HPDE6-E6E7 (cell line): ENCODE measurements around the gene ATP8A1.

ENCODE experiments used
- DNase-seq: peaks from one replicate; pipeline ENCODE4 v3.0.0; 2011; ENCODE audit warnings: missing footprints; ENCODE audit errors: extremely low spot score

ATP8A1 gene

DNA sequence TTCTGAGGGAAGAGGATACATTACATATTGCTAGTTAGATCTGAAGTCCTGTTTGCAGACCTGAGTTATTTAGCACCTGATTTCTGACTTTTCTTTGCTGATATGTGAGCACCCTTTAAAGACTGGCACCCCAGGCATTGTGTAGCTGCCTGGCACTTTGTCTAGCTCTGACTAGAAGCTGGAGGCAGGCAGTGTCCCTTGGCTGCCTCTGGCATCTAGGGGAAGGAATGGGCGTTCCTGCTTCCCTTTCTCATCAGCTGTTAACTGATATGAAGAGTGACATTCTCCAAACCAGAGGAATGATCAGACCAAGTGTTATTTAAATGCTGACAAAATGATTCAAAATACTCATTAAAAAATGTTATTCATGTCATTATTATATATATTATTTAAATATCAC lies 289.9 kb downstream of the ATP8A1 start:
- no peak for DNase-seq

GRCh38 chr4:42364266-42365053 lies 292.4 kb downstream of the ATP8A1 start:
- DNase-seq = no peak

DNA sequence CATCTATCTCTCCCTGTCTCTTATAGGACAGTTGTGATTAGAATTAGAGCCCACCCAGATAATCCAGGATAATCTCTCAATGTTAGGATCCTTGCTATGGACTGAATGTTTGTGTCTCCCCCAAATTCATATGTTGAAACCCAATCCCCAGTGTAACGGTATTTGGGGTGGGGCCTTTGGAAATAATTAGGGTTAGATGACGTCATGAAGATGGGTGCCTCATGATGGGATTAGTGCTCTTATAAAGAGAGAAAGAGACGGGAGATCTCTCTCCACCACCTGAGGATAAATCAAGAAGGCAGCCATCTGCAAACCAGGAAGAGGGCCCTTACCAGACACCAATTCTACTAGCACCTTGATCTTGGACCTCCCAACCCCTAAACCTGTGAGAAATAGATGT lies 293.3 kb downstream of the ATP8A1 start:
- DNase-seq = no peak

- no peak for DNase-seq
Measured at GRCh38 chr4:42362591-42362990, 294.3 kb downstream of the ATP8A1 start.

DNA sequence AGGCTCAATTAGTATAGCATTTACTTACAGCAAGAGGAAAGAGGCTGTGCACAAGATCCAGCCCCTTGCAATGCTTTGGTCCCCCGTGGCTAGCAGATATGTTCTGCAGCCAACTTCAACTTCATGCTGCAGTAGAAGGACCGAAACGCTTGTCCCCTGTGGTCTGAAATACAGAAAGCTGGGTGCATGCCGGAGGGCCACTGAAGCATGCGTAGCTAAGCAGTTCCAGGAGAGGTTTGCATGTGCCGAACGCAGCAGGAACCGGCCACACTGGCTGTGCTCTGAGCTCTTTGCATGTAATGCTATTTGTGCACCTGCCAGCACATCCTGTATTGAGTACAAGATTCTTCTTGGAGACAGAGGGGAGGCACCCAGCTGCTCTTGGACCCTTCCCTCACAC lies 295.4 kb downstream of the ATP8A1 start:
- no peak for DNase-seq

DNA sequence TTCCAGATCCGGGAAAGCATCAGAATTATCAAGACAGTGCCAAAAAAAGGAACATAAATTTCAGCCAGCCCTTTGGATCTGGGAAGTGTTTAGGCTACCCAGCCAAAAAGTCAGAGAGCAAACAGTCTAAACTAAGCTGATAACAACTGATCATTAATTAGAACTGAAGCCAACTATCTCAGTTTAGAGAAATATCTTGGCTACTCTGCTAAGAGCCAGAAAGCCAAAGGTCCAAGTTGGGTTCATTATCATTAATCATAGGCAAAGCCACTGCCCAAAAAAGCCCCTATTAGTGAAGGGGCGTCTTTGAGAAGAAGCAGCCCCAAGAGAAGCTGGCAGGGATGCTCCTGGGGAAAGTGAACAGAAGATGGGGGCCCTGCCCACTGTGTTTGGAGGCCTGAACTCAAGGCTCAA lies 296.6 kb downstream of the ATP8A1 start:
- DNase-seq = no peak

DNA sequence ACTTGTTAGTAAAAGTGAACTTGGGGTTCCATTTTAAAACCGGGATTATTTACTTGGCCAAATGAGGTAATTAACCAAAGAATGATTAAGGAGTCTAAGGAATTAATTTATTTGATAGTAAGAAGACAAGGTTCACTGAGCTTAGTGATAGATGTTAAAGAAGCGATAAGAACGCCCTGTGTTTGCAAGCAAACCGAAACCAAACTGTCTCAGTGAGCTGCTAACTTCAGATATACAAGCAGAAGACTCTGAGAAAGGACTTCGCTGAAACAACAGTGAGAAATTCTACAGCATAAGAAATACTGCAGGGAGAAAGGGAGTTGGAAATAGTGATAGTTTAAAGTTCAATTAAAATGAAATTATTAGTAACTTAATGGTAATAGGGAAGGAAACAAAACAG lies 297.2 kb downstream of the ATP8A1 start:
- DNase-seq = no peak
